Activated T-helper 1 cell treated with Interleukin-2 at 50 U/mL for 16 hours (primary cell): ENCODE results near the gene BACE2.

Source experiments
- DNase-seq: peaks from one replicate; pipeline ENCODE4 v3.0.0-alpha.2; 2020; ENCODE audit warnings: low read depth

Gene BACE2

GRCh38 chr21:41167348-41168342 is at the start of gene BACE2:
Gene BACE2 (plus strand): TSS chr21:41168160. CDS start chr21:41168264, 104 bp downstream.
- no peak for DNase-seq

DNA sequence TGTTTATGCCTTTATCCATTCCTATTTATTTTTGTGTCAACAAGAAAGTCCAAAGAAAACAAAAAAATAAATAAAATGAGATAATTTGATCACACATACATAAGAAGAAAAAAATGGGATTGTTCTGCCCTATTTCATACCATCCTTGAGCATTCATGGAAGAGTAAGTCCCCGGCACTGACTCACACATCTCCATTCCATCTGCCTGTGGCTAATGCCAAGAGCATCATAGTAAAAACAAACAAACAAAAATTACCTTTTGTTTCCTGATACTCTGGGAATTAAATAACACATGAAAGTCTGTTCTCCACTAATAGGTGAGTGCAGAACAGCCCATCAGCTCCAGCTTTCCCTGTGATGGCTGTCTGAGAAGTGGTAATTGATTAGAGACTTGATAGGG is 48.1 kb upstream of the BACE2 start:
- DNase-seq = no peak

GRCh38 chr21:41120997-41121396 is 47.0 kb upstream of the BACE2 start:
- DNase-seq = no peak

- no peak for DNase-seq
Measured at GRCh38 chr21:41121785-41122415, 46.1 kb upstream of the BACE2 start.

DNA sequence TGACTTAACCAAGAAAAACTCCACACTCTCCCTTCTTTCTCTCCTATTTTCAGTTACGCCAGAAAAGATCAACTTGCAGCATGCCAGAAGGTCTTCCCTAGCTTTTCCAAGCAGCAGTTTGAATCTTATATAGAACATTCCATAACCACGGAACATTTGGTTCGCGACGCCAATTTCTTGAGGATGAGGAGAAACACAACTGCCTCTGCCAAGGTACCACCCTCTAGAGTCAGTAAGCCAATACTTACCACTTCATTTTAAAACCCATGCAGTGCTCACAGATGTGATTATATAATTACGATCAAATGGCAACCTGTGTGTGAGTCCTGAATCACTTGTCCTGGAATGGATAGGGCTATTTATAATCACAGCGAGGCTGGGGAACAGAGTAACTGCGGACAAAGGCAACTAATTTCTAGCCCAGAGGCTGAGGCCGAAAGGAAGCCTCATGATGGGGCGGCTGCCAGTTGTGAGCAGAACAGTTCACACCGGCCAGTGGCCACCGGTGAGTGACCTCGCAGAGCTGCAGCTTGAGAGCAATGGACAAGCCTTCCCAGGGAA is 43.2 kb upstream of the BACE2 start:
- no peak for DNase-seq

GRCh38 chr21:41128981-41129380 is 39.0 kb upstream of the BACE2 start:
- no peak for DNase-seq

GRCh38 chr21:41130883-41131282 is 37.1 kb upstream of the BACE2 start:
- no peak for DNase-seq

DNA sequence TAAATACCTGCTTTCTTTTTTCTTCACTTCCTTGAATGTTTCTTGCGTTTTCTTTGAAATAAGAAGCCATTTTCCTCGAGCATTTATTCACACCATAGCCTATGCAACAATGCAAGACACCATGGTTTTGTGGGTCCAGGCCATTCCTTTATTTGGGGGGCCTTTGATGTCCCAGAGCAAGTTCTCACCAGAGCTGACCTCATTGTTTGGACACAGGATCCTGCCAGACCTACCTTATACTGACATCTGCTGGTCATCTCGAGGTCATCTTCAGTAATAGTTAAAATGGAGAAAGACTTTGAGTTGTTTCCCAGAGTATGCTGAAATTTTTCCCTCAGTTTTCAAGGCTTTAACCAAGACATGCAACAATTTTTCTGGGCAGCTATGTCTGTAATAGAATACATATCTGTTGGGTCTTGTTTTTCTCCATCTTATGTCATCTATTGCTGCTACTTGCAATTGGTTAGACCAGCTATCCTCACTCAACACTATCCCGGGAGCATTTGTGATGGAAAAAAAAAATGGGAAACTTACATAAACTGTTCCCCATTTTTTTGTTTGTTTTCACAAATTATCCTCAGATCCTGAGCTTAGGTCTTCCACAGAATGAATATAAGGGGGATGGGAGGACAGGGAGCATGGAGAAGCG is 34.0 kb upstream of the BACE2 start:
- no peak for DNase-seq

DNA sequence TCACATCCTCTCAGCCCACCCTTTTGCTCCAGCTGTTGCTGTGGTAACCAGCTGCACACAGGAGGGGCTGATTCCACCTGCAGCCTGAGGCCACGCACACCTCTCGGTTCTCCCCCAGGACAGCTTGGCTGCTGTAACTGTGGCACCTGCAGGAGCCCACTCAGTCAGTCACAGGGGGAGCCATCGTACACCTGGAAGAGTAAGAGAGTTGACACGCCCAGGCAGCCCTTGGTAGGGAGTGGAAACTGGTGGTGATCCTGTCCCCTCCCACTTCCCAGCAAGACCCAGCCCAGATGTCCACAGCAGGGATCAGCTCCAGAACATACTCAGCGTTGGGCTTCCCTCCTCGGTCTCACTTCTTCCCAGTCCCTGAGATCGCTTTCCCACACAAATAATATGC is 32.2 kb upstream of the BACE2 start:
- DNase-seq = no peak

DNA sequence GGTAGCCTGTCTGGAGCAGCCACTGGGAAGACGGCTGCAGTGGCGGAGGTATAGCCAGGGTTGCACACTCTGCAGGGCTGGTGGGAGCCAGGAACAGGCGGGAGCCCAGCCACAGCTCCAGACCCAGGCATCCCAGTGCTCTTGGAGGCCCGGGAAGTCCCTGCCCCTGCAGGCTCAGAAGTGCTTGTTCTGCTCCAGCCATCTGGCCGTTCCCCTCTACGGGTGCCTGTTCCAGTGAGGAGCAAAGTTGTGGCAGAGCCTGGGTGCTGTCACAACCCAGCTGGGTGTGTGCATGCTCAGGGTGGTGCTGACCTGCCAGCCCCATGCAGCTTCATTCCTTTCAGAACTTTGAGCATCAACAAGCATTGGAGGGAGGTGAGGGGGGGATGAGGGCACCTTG is 31.7 kb upstream of the BACE2 start:
- DNase-seq = no peak

DNA sequence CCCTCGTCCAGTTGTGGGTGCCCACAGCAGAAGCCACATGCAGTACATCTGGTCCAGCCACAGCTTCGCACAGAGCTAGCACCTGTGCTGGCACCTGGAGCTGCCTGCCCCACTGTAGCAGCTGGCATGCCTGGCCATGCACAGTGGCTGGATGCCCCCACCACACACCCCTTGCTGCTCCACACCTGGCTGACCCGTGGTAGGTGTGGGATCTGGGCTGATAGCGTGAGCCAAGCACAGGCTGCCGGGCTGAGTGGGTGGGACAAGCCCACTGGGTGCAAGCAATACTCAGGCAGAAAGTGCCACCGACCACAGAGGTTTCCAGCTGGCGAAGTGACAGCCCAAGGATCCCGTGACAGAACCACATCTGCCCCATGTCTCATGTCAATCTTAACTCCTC is 30.6 kb upstream of the BACE2 start:
- DNase-seq = no peak

- DNase-seq = no peak
Measured at GRCh38 chr21:41137889-41138288, 30.1 kb upstream of the BACE2 start.

DNA sequence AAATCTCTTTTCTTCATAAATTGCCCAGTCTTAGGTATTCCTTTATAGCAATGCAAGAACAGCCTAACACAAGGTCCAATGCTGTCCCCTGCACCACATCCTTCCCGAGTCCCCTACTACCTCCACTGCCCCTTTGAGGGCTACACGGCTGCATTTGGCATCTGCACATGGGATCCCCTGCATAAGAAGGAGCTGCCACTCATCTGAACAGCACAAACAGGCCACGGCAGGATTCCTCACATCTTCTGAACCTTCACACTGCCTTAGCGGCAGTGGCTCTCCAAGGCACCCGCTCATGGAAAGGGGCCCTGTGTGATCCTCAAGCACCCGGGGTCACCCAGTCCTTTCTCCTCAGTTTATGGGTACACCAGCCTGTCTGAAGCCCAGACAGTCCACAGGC is 29.2 kb upstream of the BACE2 start:
- DNase-seq = no peak

DNA sequence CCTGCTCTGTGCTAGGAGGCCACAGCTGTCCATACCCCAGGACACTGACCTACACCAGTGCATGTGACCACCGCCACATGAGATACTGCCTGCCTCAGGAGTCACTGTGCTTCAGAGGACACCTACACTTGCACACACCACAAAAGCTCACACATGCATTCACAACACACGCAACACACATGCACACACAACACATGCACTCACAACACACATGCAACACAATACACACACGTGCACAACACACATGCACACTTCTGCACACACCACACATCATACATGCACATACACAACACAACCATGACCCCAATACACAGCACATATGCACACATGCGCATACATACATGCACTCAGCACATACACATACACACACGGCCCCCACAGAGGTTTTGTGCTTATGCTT is 28.7 kb upstream of the BACE2 start:
- no peak for DNase-seq

DNA sequence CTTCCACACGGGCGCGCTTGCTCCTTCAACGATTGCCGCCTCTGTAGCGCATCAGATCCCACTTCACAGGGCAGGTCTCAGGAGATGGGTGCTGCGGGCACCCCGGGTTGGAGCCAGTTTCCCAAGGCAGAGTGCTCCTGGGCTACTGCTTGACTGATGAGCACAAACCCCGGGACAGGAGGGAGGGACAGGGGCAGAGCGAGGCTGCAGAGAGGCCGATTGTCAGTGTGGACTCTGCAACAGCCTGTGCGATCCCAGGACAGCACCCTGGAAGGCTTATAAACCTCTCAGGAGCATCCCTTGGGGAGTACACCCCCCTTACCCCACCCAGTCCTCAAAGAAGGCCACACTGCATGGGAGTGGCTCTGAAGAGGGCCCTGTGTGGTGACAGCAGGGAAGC is 28.0 kb upstream of the BACE2 start:
- no peak for DNase-seq

GRCh38 chr21:41141031-41141457 is 26.9 kb upstream of the BACE2 start:
- DNase-seq = no peak

DNA sequence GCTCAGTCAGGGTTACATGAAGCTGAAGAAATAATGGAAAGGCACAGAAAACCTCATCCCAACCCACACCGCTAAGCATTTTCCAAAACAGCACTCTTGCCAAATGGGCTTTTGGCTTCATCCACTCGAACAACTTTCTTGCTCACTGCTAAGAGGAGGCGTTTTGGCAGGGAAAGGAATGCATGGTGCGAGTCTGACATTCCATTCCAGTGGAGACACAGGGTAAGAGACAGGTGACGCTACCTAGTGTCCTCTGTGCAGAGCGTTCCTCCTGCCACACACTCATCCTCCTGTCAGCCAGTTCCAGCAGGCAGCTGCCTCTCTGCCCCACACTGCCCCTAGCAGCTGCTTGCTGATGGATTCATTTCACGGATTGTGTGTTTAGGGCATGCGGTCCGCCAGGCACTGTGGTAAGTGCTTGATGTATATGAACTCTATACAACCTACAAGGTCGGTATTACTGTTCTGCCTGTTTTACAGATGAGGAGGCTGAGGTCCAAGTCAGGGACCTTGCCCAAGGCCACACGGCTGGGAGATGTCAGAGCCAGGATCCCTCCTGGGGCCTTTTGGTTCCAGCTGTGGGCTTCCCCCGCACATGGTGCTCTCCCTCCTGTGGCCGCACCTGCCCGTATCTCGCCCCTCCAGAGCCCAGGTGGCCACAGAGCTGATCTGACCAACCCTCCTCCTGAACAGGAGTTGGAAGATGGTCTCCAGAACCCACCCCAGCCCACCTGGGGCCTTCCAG is 25.7 kb upstream of the BACE2 start:
- no peak for DNase-seq

DNA sequence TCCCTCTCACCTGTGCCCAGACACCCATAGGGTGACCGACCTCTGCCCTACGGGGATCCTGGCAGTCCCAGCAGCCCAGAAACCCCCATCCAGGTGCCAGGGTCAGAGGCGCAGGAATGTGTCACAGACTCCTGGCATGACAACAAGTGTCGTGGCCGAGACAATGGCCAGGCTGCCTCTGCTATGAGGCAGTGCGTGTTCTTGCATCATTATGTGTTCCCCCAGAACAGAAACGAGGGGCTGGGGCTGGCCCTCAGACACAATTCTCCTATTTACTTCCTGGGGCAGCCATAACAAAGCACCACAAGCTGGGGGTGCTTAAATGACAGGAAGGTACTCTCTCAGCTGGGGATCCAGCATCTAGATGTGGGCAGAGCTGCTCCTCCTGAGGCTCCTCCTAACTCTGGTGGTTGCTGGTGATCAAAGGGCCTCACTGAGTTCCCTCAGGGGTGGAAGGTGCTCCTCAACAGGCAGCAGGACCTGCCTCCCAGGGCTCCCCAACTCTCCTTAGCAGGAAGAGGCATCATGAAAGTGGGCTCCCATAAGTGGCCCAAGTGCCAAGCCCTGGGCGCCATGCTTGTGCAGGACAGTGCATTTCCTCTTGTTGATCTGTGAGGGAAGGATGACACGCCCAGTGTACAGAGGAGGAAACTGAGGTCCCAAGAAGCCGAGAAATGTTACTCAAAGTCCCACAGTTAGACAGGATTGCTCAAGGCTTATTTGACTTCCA is 24.2 kb upstream of the BACE2 start:
- no peak for DNase-seq

DNA sequence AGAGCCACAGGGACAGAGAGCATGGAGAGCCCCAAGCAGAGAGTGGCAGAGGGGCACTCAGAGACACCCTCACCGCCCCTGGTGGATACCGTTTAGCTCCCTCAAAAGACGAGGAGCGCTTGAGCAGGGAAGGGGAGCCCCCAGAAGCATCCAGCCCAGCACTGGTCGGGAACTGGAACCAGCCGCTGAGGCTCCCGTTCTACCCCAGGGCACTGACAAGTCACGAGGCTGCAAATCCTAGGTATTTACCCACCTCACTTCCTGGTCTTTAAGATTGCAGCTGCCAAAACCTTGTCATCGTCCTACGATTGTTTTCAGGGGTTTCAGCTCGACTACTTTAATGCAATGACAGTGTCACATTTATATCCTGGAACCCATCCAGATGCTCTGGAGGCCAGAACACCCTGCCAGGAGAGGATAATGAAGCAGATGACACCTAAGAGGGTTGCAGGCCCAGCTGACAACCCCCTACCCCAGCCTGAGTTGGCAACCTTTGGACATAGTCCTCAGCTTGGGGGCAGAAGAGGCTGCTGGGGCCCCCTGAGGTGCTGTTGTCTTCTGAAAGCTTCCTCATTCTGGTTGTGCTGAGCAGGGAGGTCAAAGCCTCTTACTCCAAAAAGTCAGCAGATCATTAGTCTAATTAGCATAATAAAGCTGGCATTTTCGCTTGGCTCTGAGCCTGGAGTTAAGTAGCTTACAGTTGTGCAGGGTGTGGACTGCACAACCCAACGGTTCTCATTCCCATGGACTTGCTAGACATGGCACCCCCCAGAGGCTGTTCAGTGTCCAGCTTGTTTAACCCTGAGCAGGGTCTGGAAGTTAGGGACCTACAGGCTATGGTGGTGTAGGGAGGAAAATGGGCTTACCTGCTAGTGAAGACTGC is 20.6 kb upstream of the BACE2 start:
- no peak for DNase-seq

DNA sequence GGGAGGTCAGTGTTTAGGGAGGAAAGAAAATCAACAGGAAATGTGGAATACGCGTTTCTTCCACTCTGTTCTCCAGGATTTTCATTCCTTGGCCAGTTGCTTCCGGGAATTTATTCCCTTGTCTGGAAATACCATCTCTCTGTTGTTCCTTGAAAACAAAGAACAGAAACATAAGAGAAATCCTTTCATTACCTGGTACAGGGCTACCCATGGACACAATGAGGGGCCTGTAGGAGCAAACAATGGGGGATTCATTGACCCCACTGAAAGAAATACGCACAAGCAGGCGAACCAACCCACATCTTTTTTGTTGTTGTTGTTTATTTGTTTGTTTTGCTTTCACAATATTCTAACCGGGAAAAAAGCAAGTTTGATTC is 20.0 kb upstream of the BACE2 start:
- no peak for DNase-seq
